ENCODE measurements around the gene NDUFA11.

NDUFA11 gene

GRCh38 chr19:5904352-5905113 lies 943 bp upstream of the NDUFA11 start, which contains the start of gene VMAC:
TSS of gene VMAC (plus strand) at chr19:5904872. CDS start at chr19:5904891, 19 bp downstream.
- H3K4me1 ChIP-seq (ENCODE audit: low read length) = peaks cover 6% of the 10 kb centered on the region
- H3K79me2 ChIP-seq (ENCODE audit: low read length) = peaks cover 39% of the 10 kb centered on the region
- peak within 1 kb of the TSS; percentile 97 for H3K9ac ChIP-seq (ENCODE audit: low read length)
- H3K4me3 ChIP-seq (ENCODE audit: low read length) = peak within 1 kb of the TSS; percentile 93
- peaks cover 14% of the 10 kb centered on the region for H3K36me3 ChIP-seq (replicated peaks; ENCODE audit: low read depth, low read length)
- TF ChIP-seq EZH2phosphoT487 (IDR thresholded peaks at IDR 0.05; ENCODE audit: low read depth) = no peak
- no peak for TF ChIP-seq CTCF (IDR thresholded peaks at IDR 0.05; ENCODE audit: low read depth, low read length)
- H3K27me3 ChIP-seq (ENCODE audit: low read depth, low read length) = no peaks in the 10 kb centered on the region
- H2AFZ ChIP-seq (ENCODE audit: low read depth, low read length) = peak within 1 kb of the TSS; percentile 93
- peak within 1 kb of the TSS; percentile 70 for H3K27ac ChIP-seq (ENCODE audit: low read length)
- no peaks in the 10 kb centered on the region for H3K9me3 ChIP-seq (ENCODE audit: insufficient read depth, low read length)
- peak within 1 kb of the TSS; percentile 87 for H3K4me2 ChIP-seq (ENCODE audit: low read length)
- peaks cover 5% of the 10 kb centered on the region; the same call in 1 of the 2 replicates for H4K20me1 ChIP-seq (ENCODE audit: insufficient read depth, low read length)

- H3K27ac ChIP-seq (ENCODE audit: low read length) = peak overlapping the region; percentile 70
- H3K9ac ChIP-seq (ENCODE audit: low read length) = peak overlapping the region; percentile 97
- no peaks in the 10 kb centered on the region for H3K27me3 ChIP-seq (ENCODE audit: low read depth, low read length)
- peaks cover 46% of the 10 kb centered on the region for H3K79me2 ChIP-seq (ENCODE audit: low read length)
- H3K4me3 ChIP-seq (ENCODE audit: low read length) = peak overlapping the region; percentile 93
- peaks cover 9% of the 10 kb centered on the region for H4K20me1 ChIP-seq (ENCODE audit: insufficient read depth, low read length)
- peaks cover 6% of the 10 kb centered on the region for H3K4me1 ChIP-seq (ENCODE audit: low read length)
- H3K36me3 ChIP-seq (replicated peaks; ENCODE audit: low read depth, low read length) = peaks cover 8% of the 10 kb centered on the region
- no peak for TF ChIP-seq EZH2phosphoT487 (IDR thresholded peaks at IDR 0.05; ENCODE audit: low read depth)
- no peak for TF ChIP-seq CTCF (IDR thresholded peaks at IDR 0.05; ENCODE audit: low read depth, low read length)
- peak overlapping the region; percentile 72 for H3K4me2 ChIP-seq (ENCODE audit: low read length)
- no peaks in the 10 kb centered on the region for H3K9me3 ChIP-seq (ENCODE audit: insufficient read depth, low read length)
- H2AFZ ChIP-seq (ENCODE audit: low read depth, low read length) = peak overlapping the region; percentile 93
These were observed 450 bp downstream of the NDUFA11 start for GRCh38 chr19:5903056-5903623.

GRCh38 chr19:5900976-5901375 lies 2.6 kb downstream of the NDUFA11 start:
- Histone ChIP-seq H3K27ac (ENCODE audit: low read length) (no peak overlapping the region), H4K20me1 (ENCODE audit: insufficient read depth, low read length) (peaks cover 15% of the 10 kb centered on the region), H3K9me3 (ENCODE audit: insufficient read depth, low read length) (no peaks in the 10 kb centered on the region), H3K4me1 (ENCODE audit: low read length) (peaks cover 6% of the 10 kb centered on the region), H3K9ac (ENCODE audit: low read length) (no peak overlapping the region), H3K36me3 (replicated peaks; ENCODE audit: low read depth, low read length) (peaks cover 10% of the 10 kb centered on the region), H3K27me3 (ENCODE audit: low read depth, low read length) (no peaks in the 10 kb centered on the region), H2AFZ (ENCODE audit: low read depth, low read length) (no peak overlapping the region), H3K79me2 (ENCODE audit: low read length) (peaks cover 55% of the 10 kb centered on the region), H3K4me3 (ENCODE audit: low read length) (no peak overlapping the region), H3K4me2 (ENCODE audit: low read length) (no peak overlapping the region)
- TF ChIP-seq CTCF (IDR thresholded peaks at IDR 0.05; ENCODE audit: low read depth, low read length) = no peak
- TF ChIP-seq EZH2phosphoT487 (IDR thresholded peaks at IDR 0.05; ENCODE audit: low read depth) = no peak

GRCh38 chr19:5899728-5900526 lies 3.7 kb downstream of the NDUFA11 start:
- no peaks in the 10 kb centered on the region for H3K9me3 ChIP-seq (ENCODE audit: insufficient read depth, low read length)

More at GRCh38 chr19:5899728-5900526, 3.7 kb downstream of the NDUFA11 start:
- Histone ChIP-seq H3K36me3 (replicated peaks; ENCODE audit: low read depth, low read length) (peaks cover 15% of the 10 kb centered on the region), H3K9ac (ENCODE audit: low read length) (no peak overlapping the region), H3K79me2 (ENCODE audit: low read length) (peaks cover 55% of the 10 kb centered on the region), H3K4me3 (ENCODE audit: low read length) (no peak overlapping the region), H3K27ac (ENCODE audit: low read length) (no peak overlapping the region), H3K4me2 (ENCODE audit: low read length) (no peak overlapping the region), H3K27me3 (ENCODE audit: low read depth, low read length) (no peaks in the 10 kb centered on the region), H4K20me1 (ENCODE audit: insufficient read depth, low read length) (peaks cover 15% of the 10 kb centered on the region), H2AFZ (ENCODE audit: low read depth, low read length) (no peak overlapping the region), H3K4me1 (ENCODE audit: low read length) (peaks cover 6% of the 10 kb centered on the region)
- TF ChIP-seq EZH2phosphoT487 (IDR thresholded peaks at IDR 0.05; ENCODE audit: low read depth) (no peak), CTCF (IDR thresholded peaks at IDR 0.05; ENCODE audit: low read depth, low read length) (no peak)

Measured in OCI-LY3 (cell line).